MCF 10A (cell line): Measurements from ENCODE around the gene LSM14B. TPM values are rescaled to one million over a fixed set of nuclear protein-coding genes. Genes with fewer than 3 reads are reported as not detected.
A peak's percentile ranks its signal among the peaks of the same experiment; 100 is the strongest.

Experiments
- BruUV-seq: library from RNA; stranded (reverse); fragments of 400-500 nt; replicated peaks from 2 replicates; lab custom pipeline; 2021; lab: Mats Ljungman, UMichigan
- CTCF ChIA-PET: fragments of 300-600 bp; sonication (Branson Sonifier 250); formaldehyde crosslinking; extraction: SDS; loops from one replicate; lab custom pipeline; 2021; ENCODE audit warnings: antibody characterized with exemption, inconsistent platforms; lab: Yijun Ruan, JAX
- POLR2A ChIA-PET: fragments of 300-600, 350-650 bp; sonication (Branson Sonifier 250); formaldehyde crosslinking; extraction: SDS; loops from one replicate; lab custom pipeline; 2020; ENCODE audit warnings: antibody characterized with exemption, inconsistent platforms; lab: Yijun Ruan, JAX
- DNase-seq: peaks from one replicate; pipeline ENCODE4 v3.0.0-alpha.2; 2018; ENCODE audit not compliant: unreplicated experiment
- H3K27ac Mint-ChIP-seq: one replicate; pipeline ENCODE4 v1.8.0; 2022; ENCODE audit warnings: mild to moderate bottlenecking, low read depth, mixed read lengths; ENCODE audit not compliant: unreplicated experiment
- H3K27me3 Mint-ChIP-seq: one replicate; pipeline ENCODE4 v1.8.0; 2022; ENCODE audit warnings: mixed read lengths; ENCODE audit not compliant: insufficient read depth, unreplicated experiment
- H3K36me3 Mint-ChIP-seq: one replicate; pipeline ENCODE4 v1.8.0; 2022; ENCODE audit warnings: mild to moderate bottlenecking, moderate library complexity, mixed read lengths; ENCODE audit not compliant: insufficient read depth, unreplicated experiment
- H3K4me1 Mint-ChIP-seq: one replicate; pipeline ENCODE4 v1.8.0; 2022; ENCODE audit warnings: mixed read lengths; ENCODE audit not compliant: insufficient read depth, unreplicated experiment
- H3K4me3 Mint-ChIP-seq: one replicate; pipeline ENCODE4 v1.8.0; 2022; ENCODE audit warnings: mild to moderate bottlenecking, moderate library complexity, mixed read lengths; ENCODE audit not compliant: unreplicated experiment
- H3K9me3 Mint-ChIP-seq: one replicate; pipeline ENCODE4 v1.8.0; 2022; ENCODE audit warnings: mixed read lengths; ENCODE audit not compliant: unreplicated experiment
- intact Hi-C: fragments of 100-400 bp; cut with micrococcal nuclease; formaldehyde crosslinking; loops from 2 replicates; pipeline ENCODE4 v1.14.1; 2022
- total RNA-seq: library from RNA; stranded (reverse); gene quantifications from 2 replicates; pipeline ENCODE4 v1.2.3, GENCODE V29; 2022
- TF ChIP-seq, protein P1 (sequence below): fragments of 200-600 bp; IDR thresholded peaks from one replicate; pipeline ENCODE4 v1.8.0; 2022; ENCODE audit warnings: antibody characterized with exemption, mild to moderate bottlenecking; ENCODE audit not compliant: unreplicated experiment

The LSM14B gene
- total RNA-seq, 1 experiment from 2014 or later, result 35.1 TPM

DNA sequence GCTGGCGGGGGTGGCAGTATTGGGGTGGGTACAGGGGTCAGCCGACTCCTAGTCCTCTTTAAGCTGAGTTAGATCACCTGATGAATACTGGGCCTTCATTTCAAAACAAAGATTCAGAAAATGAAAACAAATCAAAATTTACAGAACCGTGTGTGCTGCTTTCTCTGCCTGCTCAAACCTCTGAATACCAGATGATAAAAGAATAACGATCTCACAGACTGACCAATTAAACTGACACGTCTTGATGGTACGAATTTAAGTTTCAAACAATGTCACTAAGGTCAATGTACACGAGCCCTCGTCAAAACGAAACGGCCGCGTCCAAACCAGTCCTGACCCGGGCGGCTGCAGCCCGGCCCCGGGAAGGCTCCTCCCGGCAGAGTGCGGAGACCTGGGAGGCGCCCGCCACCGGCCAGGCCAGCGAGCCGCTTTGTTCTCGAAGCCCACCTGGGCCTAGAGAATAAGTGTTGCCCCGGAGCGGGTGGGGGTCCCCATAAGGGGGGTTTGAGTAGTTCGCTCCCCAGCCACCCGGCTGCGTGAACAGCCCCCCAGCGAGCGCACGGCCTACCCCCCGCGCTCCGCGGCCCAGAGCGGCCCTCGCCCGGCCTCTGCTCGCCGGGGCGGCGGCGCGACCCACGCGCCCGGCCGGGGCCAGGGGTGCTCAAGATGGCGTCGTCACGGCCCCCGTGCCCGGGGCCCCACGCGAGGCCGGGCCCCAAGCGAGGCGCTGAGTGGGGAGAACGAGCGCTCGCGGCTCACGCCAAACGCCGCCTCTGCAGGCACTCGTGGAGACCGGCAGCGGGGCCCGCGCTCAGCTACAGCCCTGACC, 20.2 kb downstream of the LSM14B start:
- H3K9me3 Mint-ChIP-seq, result no peaks in the 10 kb centered on the region
- BruUV-seq, result no TSS peak

DNA sequence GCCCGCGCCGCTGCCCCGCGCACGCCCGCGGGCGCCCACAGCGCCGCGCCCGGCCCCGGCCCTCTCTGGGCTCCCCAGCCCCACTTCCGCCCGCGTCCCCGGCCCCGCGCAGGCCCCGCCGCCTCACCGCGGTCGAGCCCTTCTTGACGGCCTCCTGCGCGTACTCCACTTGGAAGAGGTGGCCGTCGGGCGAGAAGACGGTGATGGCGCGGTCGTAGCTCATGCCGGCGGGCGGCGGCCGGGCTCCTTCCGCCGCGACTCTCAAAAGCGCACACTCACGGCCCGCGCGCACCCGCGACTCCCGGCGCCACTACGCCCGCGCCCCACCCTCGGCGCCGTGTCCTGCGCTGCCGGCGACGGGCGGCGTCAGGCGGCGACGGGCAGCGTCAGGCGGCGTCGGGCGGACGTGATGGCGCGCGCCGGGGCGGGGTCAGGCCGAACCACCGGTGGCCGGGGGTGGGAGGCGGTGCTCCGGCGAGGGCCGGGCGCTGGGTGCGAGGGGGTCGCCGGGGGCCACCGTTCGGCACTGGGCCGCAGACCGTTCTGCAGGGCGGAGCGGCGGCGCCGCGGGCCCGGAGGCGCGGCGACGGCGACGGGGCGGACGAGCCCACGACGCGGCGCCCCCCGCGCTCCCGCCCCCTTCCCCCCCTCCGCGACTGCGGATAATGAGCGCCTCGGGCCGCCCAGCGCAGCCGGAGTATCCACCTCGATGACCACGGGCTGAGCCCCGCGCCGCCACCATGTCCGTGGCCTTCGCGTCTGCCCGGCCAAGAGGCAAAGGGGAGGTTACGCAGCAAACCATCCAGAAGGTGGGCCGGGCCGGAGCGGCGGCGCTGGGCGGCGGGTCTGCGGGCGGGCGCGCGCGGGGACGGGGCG, 21.0 kb downstream of the LSM14B start, which contains the start of the genes PSMA7 and SS18L1:
Gene PSMA7, minus strand, starts transcription at position 314 of the 876 bp plus-strand sequence. Its CDS starts 91 bp downstream, at position 223.
Gene SS18L1, plus strand, starts transcription at position 689 of the 876 bp plus-strand sequence. Its CDS starts 52 bp downstream, at position 741.
- intact Hi-C loops, result no loop called here
- ChIA-PET POLR2A (interaction anchor here (0.7 to 6.0 kb wide), 20 partner anchors 9 to 222 kb away, joined by 3 to 124 read pairs (median 4); partner anchors contain the start of genes LSM14B, MTG2 and TAF4), CTCF (interaction anchor here (0.6 to 2.9 kb wide), 2 partner anchors 17 to 132 kb away, joined by 3 to 17 read pairs; no protein-coding TSS in a partner anchor)
- H3K4me3 Mint-ChIP-seq, result peak within 1 kb of the TSS; percentile 84
- H3K27ac Mint-ChIP-seq, result peak within 1 kb of the TSS; percentile 97
- no TSS peak for BruUV-seq
- peak; percentile 84 for DNase-seq
- no peaks in the 10 kb centered on the region for H3K27me3 Mint-ChIP-seq
- H3K36me3 Mint-ChIP-seq, result peaks cover 55% of the 10 kb centered on the region
- H3K9me3 Mint-ChIP-seq, result no peaks in the 10 kb centered on the region
- TF ChIP-seq, protein P1, sequence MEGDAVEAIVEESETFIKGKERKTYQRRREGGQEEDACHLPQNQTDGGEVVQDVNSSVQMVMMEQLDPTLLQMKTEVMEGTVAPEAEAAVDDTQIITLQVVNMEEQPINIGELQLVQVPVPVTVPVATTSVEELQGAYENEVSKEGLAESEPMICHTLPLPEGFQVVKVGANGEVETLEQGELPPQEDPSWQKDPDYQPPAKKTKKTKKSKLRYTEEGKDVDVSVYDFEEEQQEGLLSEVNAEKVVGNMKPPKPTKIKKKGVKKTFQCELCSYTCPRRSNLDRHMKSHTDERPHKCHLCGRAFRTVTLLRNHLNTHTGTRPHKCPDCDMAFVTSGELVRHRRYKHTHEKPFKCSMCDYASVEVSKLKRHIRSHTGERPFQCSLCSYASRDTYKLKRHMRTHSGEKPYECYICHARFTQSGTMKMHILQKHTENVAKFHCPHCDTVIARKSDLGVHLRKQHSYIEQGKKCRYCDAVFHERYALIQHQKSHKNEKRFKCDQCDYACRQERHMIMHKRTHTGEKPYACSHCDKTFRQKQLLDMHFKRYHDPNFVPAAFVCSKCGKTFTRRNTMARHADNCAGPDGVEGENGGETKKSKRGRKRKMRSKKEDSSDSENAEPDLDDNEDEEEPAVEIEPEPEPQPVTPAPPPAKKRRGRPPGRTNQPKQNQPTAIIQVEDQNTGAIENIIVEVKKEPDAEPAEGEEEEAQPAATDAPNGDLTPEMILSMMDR, result no peak
- H3K4me1 Mint-ChIP-seq, result peaks cover 31% of the 10 kb centered on the region

More for the DNA sequence above, 20.2 kb downstream of the LSM14B start:
- Mint-ChIP-seq H3K36me3 (peaks cover 59% of the 10 kb centered on the region), H3K4me1 (peaks cover 31% of the 10 kb centered on the region), H3K27me3 (no peaks in the 10 kb centered on the region), H3K27ac (peak overlapping the region; percentile 97), H3K4me3 (peak overlapping the region; percentile 84)
- intact Hi-C loops, result no loop called here
- CTCF ChIA-PET, result interaction anchor here (0.6 to 2.9 kb wide), 9 partner anchors 16 to 255 kb away, joined by 3 to 18 read pairs (median 4); partner anchors contain the start of gene LSM14B
- no peak for DNase-seq
- TF ChIP-seq, protein P1, result no peak
- POLR2A ChIA-PET, result interaction anchor here (0.6 to 6.0 kb wide), 29 partner anchors 8 to 630 kb away, joined by 3 to 124 read pairs (median 4); partner anchors contain the start of genes LAMA5, LSM14B, MTG2 and OSBPL2

DNA sequence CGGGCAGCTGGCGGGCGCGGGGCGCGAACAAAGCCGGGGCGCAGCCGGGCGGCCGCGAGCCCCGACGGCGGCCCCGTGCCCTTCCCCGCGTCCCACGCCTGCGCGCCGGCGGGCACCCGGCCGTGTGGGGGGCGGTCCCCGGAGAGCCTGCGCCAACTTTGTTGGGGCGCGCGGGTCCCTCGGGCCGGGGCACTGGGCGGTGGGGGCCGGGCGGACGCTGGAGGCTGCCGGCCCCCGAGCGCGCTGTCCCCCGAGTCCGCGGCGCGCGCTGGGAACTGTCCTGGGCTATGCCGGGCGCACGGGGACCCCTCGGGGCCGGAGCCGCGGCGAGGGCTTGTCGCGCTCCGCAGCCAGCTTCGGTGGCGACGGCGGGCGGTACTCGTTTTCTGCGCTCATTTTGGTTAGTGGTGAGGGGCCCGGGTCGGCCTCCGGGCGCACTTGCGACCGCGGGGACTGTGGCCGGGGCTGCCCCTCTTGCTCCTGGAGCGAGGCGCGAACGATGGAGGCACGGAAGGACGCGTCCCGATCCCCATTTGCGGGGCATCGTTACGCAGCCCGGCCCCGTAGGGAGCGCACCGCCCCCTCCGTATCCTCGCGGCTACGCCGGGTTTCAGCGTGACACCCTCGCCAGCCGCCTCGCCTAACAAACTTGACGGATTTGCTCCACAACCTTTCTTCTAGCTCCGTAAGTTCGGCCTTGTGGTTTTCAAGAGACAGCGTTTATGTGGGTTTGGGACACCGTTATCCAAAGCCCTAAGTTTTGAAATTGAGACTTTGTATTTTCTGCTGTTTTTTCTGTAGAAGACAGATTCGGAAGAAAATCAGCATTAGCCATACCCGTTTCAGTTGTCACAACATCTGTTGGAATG, 21.9 kb downstream of the LSM14B start:
- peak; percentile 65 for DNase-seq
- TF ChIP-seq, protein P1, result no peak
- peak overlapping the region; percentile 84 for H3K4me3 Mint-ChIP-seq
- intact Hi-C loops, result no loop called here
- H3K36me3 Mint-ChIP-seq, result peaks cover 46% of the 10 kb centered on the region
- ChIA-PET CTCF (interaction anchor here (0.7 to 1.7 kb wide), 3 partner anchors 8 to 1352 kb away, joined by 3 to 9 read pairs (median 6); no protein-coding TSS in a partner anchor), POLR2A (interaction anchor here (0.6 to 6.0 kb wide), 22 partner anchors 8 to 242 kb away, joined by 3 to 124 read pairs (median 4); partner anchors contain the start of genes LSM14B, RPS21 and TAF4)
- BruUV-seq, result no TSS peak
- H3K9me3 Mint-ChIP-seq, result no peaks in the 10 kb centered on the region
- no peaks in the 10 kb centered on the region for H3K27me3 Mint-ChIP-seq
- H3K4me1 Mint-ChIP-seq, result peaks cover 32% of the 10 kb centered on the region
- peak overlapping the region; percentile 57 for H3K27ac Mint-ChIP-seq
